ENCODE measurements around the gene CIT.

- TF ChIP-seq CTCF (IDR thresholded peaks at IDR 0.05) (peak; percentile 27 to 92 (median 54)), EP300 (IDR thresholded peaks at IDR 0.05) (no peak), POLR2A (IDR thresholded peaks at IDR 0.05) (no peak), POLR2AphosphoS5 (IDR thresholded peaks at IDR 0.05) (no peak)
Observed at GRCh38 chr12:119659289-119659897, 217.7 kb downstream of the CIT start.

Measured in sigmoid colon (tissue), 4 donors.